HG02885 (cell line): ENCODE results near the gene FIBCD1.

Experiments
- ATAC-seq: cut with Tn5 transposase; IDR thresholded peaks from one replicate; pipeline ENCODE4 v1.9.1; 2021; ENCODE audit warnings: mild to moderate bottlenecking; ENCODE audit not compliant: unreplicated experiment, poor library complexity

The FIBCD1 gene

GRCh38 chr9:130938184-130938651, 829 bp downstream of the FIBCD1 start:
- ATAC-seq = no peak

DNA sequence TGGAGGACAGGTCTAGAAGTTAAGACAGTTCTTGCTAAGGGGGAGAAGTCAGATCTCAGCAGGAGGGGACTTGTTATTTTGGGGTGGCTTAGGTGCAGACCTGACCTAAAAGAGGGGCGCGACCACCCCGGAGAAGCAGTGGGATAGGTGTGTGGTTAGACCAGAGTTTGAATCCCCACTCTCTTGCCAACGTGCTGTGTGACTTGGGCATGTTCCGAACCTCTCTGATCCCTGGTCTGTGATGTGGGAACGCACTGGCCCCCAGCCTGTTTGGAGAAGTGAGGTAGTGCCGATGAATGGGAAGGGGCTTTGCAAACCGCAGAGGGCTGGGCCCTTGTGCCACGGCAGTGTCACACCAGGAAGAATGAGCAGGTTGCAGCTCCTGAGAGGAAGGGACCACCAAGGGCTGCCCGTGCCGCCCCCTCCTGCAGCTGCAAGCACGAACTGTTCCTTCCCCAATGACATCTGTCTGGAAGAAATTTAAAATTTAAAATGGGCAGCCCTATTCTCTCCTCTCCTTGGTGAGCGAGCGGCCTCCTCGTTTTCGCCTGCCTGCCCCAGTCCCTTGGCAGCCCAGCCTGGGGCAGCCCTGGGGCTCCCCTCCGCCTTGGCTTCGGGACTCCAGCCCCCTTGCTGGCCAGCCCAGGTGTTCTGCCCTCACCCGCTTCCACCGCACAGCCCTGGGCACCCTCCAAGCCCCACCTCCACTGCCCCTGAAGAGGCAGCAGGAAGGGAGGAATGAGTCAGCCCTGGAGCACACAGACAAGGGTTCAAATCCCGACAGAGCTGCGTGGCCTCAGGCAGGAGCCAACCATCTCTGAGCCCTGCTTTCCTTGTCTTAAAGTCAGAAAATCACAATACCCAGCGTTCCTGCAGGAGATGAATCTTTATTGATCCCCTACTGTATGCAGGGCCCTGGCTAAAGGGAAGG, 1.6 kb downstream of the FIBCD1 start:
- no peak for ATAC-seq

DNA sequence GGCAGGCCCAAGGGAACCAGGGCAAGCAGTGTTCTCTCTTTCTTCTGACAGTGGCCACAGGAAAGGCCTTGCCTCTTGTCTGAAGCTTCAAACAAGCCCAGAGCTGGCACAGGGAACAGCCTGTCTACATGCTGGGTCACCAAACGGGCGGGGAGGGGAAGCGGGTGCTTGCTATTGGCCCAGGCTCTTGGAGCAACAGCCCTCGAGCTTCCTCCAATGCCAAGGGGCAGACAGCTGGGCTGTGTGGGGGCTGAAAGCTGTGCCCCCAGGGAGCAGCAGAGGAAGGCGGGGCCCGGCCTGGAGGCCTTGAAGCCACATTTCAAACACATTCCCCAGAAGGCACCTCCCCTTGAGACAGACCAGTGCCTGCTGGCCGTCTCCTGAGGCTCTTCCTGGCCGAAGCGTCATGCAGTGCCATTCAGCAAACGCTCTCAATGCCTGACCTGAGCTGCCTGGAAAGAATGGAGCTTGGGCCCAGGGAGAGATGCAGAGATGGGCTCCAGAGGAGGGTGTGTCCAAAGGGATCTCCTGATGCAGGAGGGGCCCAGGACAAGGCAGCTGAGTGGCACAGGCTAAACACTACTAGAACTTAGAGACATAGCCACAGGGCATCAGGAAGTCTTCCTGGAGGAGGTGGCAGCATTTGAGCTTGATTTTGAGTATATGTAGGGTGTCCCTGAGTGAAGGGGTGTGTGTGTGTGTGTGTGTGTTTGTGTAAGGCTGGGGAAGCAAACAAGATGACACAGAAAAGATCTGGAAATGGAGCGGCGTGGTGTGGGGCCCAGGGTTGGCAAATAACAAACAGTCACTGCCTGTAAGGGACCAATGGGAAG, 2.5 kb downstream of the FIBCD1 start:
- no peak for ATAC-seq

DNA sequence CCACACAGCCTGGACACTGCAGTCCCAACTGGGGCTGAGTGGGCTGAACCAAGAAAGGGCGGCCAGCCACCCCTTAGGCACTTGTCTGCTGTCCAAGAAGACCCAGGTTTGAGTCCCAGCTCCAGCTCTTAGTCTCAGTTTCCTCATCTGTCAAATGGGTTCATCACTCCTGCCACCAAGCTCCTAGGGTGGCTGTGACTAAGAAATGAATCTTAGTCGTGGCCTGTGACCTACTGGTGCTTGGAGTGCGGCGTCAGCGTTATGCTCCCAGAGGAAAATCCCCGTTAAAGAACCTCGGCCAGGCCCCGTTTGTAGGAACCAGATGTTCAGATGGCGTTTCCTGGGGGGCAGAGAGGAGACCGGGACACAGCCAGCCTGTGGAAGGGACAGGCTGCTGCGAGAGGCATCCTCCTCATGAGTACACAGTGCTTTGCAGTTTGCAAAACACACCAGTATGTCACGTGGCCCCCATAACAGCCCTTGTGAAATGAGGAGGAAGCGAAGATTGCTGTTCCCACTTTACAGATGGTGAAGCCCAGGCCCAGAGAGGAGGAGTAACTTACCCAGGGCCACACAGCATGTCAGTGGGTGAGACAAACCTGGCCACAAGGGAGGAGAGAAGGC, 3.3 kb downstream of the FIBCD1 start:
- ATAC-seq = no peak

DNA sequence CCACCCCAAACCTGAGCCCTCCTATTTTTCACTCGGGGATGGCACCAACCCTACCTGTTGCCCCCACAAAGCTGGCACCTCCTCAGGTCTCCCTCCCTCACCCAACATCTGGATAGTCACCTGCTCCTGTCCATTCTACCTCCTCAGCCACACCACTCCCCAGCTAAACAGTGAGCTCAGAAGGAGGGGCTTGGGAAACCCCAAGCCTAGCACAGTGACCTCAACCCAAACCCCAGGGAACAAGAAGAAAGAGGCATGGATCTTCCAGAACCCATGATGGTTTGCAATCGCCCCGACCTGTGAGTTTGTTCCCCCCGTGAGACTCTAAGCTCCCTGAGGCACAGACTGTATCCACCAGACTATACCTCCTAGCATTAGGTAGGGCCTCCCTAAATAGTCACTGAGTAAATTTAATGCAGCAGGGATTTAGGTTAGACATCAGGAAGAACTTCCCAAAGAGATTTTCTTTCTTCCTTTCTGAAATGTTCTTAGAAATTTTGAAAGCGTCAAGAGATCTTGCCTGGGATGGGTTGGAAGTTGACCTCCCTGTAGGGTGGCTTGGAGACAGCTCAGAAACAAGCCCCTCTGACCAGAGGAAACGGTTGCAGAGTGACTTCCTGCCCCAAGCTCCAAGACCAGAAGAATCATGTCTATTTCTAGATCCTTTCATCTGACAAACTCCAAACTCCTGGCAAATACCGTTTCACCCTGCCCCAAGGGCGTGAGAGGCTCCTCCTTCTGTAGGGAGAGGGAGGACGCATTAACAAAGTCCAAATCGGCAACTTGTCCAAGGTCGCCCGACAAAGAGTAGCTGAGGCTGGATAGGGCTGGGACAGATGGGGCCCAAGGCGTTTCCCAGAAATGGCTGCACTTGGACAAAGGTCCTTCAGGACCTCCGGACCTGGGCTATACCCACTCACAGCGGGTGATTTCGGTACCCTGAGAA, 4.1 kb downstream of the FIBCD1 start:
- no peak for ATAC-seq

DNA sequence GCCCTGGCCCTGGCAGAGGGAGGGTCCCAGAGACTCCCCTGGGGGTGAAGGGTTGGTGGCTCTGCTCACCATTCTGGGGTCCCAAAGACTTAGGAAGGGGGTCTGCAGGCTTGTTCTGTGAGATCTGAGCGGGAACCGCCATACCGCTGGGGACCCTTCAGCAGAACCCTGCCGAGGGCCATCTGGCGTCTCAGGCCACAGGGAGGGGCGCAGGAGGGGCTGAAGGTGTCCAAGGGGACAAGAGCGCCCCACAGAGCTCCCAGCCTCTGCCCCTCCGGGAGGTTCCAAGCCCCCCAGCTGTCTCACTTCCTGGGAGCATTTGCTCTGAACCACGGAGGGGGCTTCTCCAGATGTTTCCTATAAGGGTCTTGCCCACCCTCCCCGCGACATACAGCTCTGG, 4.8 kb downstream of the FIBCD1 start:
- no peak for ATAC-seq

GRCh38 chr9:130933114-130934046, 5.7 kb downstream of the FIBCD1 start:
- no peak for ATAC-seq

DNA sequence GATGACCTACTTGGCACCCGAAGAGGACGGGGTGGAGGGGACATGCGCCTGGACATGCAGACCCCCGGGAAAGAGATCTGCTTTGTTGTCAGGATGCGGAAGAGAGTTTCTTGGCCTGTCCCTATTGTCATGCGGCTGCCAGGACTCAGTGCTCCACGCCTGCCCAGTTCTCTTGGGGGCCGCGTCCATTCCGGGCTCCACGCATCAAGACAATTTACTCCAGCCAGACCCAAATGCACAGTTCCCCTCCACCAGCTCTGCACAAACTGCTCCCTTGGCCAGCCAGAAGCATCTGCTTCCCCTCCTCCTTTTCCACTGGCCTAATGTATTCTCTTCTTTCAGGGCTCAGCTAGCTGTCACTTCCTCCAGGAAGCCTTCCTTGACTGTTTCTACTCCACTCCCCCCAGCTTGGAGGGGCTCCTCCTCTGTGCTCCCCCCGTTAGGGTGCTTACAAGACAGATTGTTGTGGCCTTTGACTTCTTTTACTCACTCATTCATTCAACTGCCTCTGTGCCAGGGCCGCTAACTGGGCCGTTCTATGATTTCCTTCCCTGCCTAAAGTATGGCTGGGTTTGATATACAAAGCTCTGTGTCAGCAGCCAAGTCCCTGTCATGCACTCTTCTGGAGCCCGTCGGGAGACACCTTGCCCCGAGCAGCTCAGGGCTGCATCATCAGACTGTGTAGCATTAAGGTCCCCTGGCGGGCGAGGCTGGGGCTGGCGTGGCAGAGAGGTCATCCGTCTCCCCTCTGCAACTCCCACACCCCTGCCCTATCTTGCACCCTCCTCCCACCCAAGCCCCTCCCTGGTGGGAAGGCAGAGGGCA, 6.6 kb downstream of the FIBCD1 start:
- no peak for ATAC-seq

- peak; percentile 40 for ATAC-seq
These were observed 7.4 kb downstream of the FIBCD1 start for GRCh38 chr9:130931508-130932254.

DNA sequence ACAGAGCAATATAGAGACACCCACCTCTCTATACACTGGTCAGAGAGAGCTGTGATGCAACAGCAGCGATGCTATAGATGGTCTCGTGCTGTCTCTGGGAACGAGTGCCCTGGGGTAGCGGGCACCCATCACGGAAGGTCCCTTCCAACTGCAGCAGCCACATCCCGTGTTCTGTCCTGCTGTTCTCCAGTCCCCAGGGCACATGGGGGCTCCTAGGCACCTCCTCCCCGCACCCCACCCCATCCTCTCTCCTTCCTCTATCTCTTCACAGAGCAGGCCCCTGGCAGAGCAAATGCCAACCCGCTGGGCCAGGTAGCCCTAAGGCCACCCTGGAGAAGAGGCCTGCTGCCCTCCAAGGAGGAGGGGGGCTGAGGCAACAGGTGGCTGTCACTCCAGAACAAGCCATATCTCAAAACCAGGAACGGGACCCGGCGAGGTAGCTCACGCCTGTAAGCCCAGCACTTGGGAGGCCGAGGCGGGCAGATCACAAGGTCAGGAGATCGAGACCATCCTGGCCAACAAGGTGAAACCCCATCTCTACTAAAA, 8.2 kb downstream of the FIBCD1 start:
- no peak for ATAC-seq

GRCh38 chr9:130930132-130930803, 8.8 kb downstream of the FIBCD1 start:
- no peak for ATAC-seq

DNA sequence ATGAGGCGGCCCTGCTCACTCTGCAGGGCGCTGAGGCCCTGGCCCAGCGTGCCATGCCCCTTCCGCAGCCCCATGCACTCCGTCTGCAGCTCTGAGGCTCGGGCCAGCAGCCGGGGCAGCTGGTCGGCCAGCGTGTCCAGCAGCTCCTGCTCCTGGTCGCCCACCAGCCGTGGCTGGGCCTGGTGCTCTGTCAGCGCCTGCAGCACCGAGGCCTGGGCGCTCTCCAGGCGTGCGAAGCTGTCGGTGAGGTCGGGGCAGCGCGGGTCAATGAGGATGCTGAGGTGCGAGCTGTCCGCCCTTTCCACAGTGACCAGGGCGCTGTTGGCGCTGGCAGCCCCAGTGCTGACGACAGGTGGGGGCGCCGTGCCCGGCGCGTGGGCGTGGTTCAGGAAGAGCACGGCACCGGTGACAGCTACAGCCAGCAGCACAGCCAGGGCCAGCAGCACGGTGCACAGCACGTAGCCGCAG, 9.4 kb downstream of the FIBCD1 start:
- no peak for ATAC-seq

- no peak for ATAC-seq
These were observed 10.8 kb downstream of the FIBCD1 start for GRCh38 chr9:130927995-130928900.

DNA sequence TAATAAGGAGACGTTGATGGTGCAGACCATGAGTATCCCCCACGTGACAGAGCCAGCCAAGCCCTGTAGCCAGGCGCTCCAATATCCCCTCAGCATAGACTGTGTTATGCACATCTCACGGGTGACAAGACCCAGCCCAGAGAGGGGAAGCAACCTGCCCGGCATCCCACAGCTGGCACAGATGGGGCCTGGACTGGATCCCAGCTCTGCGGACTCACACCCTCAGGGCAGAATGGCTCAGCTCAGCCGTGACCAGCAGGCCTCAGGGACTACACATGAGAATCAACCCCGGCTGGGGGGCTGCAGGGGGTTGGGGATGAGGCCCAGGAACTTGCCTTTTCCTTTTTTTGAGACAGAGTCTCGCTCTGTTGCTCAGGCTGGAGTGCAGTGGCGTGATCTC, 11.7 kb downstream of the FIBCD1 start:
- no peak for ATAC-seq

GRCh38 chr9:130925050-130925678, 13.9 kb downstream of the FIBCD1 start:
- no peak for ATAC-seq
